ENCODE measurements around the gene C17orf100.
A peak's percentile ranks its signal among the peaks of the same experiment; 100 is the strongest.
"Not testable (repeated sequence)": the region's sequence is repeated elsewhere in the genome, so short reads cannot be mapped to it uniquely, and the experiment has no call there.

C17orf100 gene

GRCh38 chr17:6640536-6641246 is 10.9 kb upstream of the C17orf100 start, which contains the start of the genes KIAA0753 and TXNDC17:
KIAA0753 (minus strand) TSS chr17:6640711; CDS start chr17:6635103, 5,608 bp downstream.
TXNDC17 (plus strand) TSS chr17:6641060; CDS start chr17:6641083, 23 bp downstream.
- H3K9ac ChIP-seq (ENCODE audit: low read length in 5 of 5) = peak within 1 kb of the TSS; percentile 72 to 95 (median 89)
- H3K4me3 ChIP-seq (ENCODE audit: low read depth in 1 of 5, low read length in 5 of 5) = peak within 1 kb of the TSS; percentile 86 to 97 (median 94)
- peaks cover 3 to 31% (median 28%) of the 10 kb centered on the region in 5 donors for H3K4me1 ChIP-seq (ENCODE audit: control insufficient read depth in 5 of 5, insufficient read depth in 5 of 5, low read length in 5 of 5)
- no peaks in the 10 kb centered on the region for H3K27me3 ChIP-seq (ENCODE audit: control insufficient read depth in 5 of 5, insufficient read depth in 4 of 5, low read length in 5 of 5)
- H3K9me3 ChIP-seq (ENCODE audit: control insufficient read depth in 5 of 5, low read length in 5 of 5) = no peaks in the 10 kb centered on the region
- H3K36me3 ChIP-seq (ENCODE audit: control insufficient read depth in 5 of 5, insufficient read depth in 5 of 5, low read length in 5 of 5) = peaks cover 12 to 26% (median 22%) of the 10 kb centered on the region in 5 donors
- peak within 1 kb of the TSS; percentile 76 for H3K27ac ChIP-seq (ENCODE audit: low read depth, low read length)

- peak overlapping the region; percentile 76 for H3K27ac ChIP-seq (ENCODE audit: low read depth, low read length)
- peaks cover 3 to 31% (median 28%) of the 10 kb centered on the region in 5 donors for H3K4me1 ChIP-seq (ENCODE audit: control insufficient read depth in 5 of 5, insufficient read depth in 5 of 5, low read length in 5 of 5)
- no peaks in the 10 kb centered on the region for H3K9me3 ChIP-seq (ENCODE audit: control insufficient read depth in 5 of 5, low read length in 5 of 5)
- peak overlapping the region; percentile 72 to 95 (median 82) for H3K9ac ChIP-seq (ENCODE audit: low read length in 5 of 5)
- H3K4me3 ChIP-seq (ENCODE audit: low read depth in 1 of 5, low read length in 5 of 5) = peak overlapping the region; percentile 86 to 97 (median 94)
- H3K36me3 ChIP-seq (ENCODE audit: control insufficient read depth in 5 of 5, insufficient read depth in 5 of 5, low read length in 5 of 5) = peaks cover 12 to 29% (median 22%) of the 10 kb centered on the region in 5 donors
- H3K27me3 ChIP-seq (ENCODE audit: control insufficient read depth in 5 of 5, insufficient read depth in 4 of 5, low read length in 5 of 5) = no peaks in the 10 kb centered on the region
Measured at GRCh38 chr17:6641247-6641863, 10.2 kb upstream of the C17orf100 start.

GRCh38 chr17:6642592-6642991 is 9.0 kb upstream of the C17orf100 start:
- Histone ChIP-seq H3K9me3 (ENCODE audit: control insufficient read depth in 5 of 5, low read length in 5 of 5) (no peaks in the 10 kb centered on the region), H3K9ac (ENCODE audit: low read length in 5 of 5) (no peak overlapping the region), H3K4me3 (ENCODE audit: low read depth in 1 of 5, low read length in 5 of 5) (no peak overlapping the region), H3K27me3 (ENCODE audit: control insufficient read depth in 5 of 5, insufficient read depth in 4 of 5, low read length in 5 of 5) (no peaks in the 10 kb centered on the region), H3K36me3 (ENCODE audit: control insufficient read depth in 5 of 5, insufficient read depth in 5 of 5, low read length in 5 of 5) (peaks cover 17 to 41% (median 25%) of the 10 kb centered on the region in 5 donors), H3K4me1 (ENCODE audit: control insufficient read depth in 5 of 5, insufficient read depth in 5 of 5, low read length in 5 of 5) (peaks cover 3 to 31% (median 28%) of the 10 kb centered on the region in 5 donors), H3K27ac (ENCODE audit: low read depth, low read length) (no peak overlapping the region)

GRCh38 chr17:6643451-6644125 is 8.0 kb upstream of the C17orf100 start:
- no peaks in the 10 kb centered on the region for H3K9me3 ChIP-seq (ENCODE audit: control insufficient read depth in 5 of 5, low read length in 5 of 5)
- no peak overlapping the region for H3K4me3 ChIP-seq (ENCODE audit: low read depth in 1 of 5, low read length in 5 of 5)
- peaks cover 3 to 28% (median 26%) of the 10 kb centered on the region in 5 donors for H3K4me1 ChIP-seq (ENCODE audit: control insufficient read depth in 5 of 5, insufficient read depth in 5 of 5, low read length in 5 of 5)
- no peak overlapping the region for H3K27ac ChIP-seq (ENCODE audit: low read depth, low read length)
- no peak overlapping the region for H3K9ac ChIP-seq (ENCODE audit: low read length in 5 of 5)
- no peaks in the 10 kb centered on the region for H3K27me3 ChIP-seq (ENCODE audit: control insufficient read depth in 5 of 5, insufficient read depth in 4 of 5, low read length in 5 of 5)
- H3K36me3 ChIP-seq (ENCODE audit: control insufficient read depth in 5 of 5, insufficient read depth in 5 of 5, low read length in 5 of 5) = peaks cover 20 to 50% (median 32%) of the 10 kb centered on the region in 5 donors

GRCh38 chr17:6648181-6648580 is 3.4 kb upstream of the C17orf100 start:
- Histone ChIP-seq H3K9ac (ENCODE audit: low read length in 5 of 5) (no peak overlapping the region), H3K27me3 (ENCODE audit: control insufficient read depth in 5 of 5, insufficient read depth in 4 of 5, low read length in 5 of 5) (peaks cover 0 to under 1% (median 0%) of the 10 kb centered on the region in 5 donors), H3K36me3 (ENCODE audit: control insufficient read depth in 5 of 5, insufficient read depth in 5 of 5, low read length in 5 of 5) (peaks cover 30 to 50% (median 33%) of the 10 kb centered on the region in 5 donors), H3K4me1 (ENCODE audit: control insufficient read depth in 5 of 5, insufficient read depth in 5 of 5, low read length in 5 of 5) (peaks cover 3 to 24% (median 22%) of the 10 kb centered on the region in 5 donors), H3K4me3 (ENCODE audit: low read depth in 1 of 5, low read length in 5 of 5) (no peak overlapping the region), H3K27ac (ENCODE audit: low read depth, low read length) (no peak overlapping the region), H3K9me3 (ENCODE audit: control insufficient read depth in 5 of 5, low read length in 5 of 5) (peaks cover 0 to 2% (median 0%) of the 10 kb centered on the region in 5 donors)

- peaks cover 3 to 40% (median 26%) of the 10 kb centered on the region in 5 donors for H3K4me1 ChIP-seq (ENCODE audit: control insufficient read depth in 5 of 5, insufficient read depth in 5 of 5, low read length in 5 of 5)
- H3K27me3 ChIP-seq (ENCODE audit: control insufficient read depth in 5 of 5, insufficient read depth in 4 of 5, low read length in 5 of 5) = peaks cover 9 to 19% (median 11%) of the 10 kb centered on the region in 5 donors
Measured at GRCh38 chr17:6651919-6652452, 424 bp downstream of the C17orf100 start.

GRCh38 chr17:6654841-6655731 is 3.5 kb downstream of the C17orf100 start:
- H3K4me3 ChIP-seq (ENCODE audit: low read depth in 1 of 5, low read length in 5 of 5) = peak overlapping the region in 1 of 5 donors; percentile 31
- H3K27me3 ChIP-seq (ENCODE audit: control insufficient read depth in 5 of 5, insufficient read depth in 4 of 5, low read length in 5 of 5) = peaks cover 12 to 35% (median 27%) of the 10 kb centered on the region in 5 donors
- no peaks in the 10 kb centered on the region for H3K36me3 ChIP-seq (ENCODE audit: control insufficient read depth in 5 of 5, insufficient read depth in 5 of 5, low read length in 5 of 5)
- no peak overlapping the region for H3K27ac ChIP-seq (ENCODE audit: low read depth, low read length)
- H3K9me3 ChIP-seq (ENCODE audit: control insufficient read depth in 5 of 5, low read length in 5 of 5) = peaks cover 0 to 2% (median 0%) of the 10 kb centered on the region in 5 donors
- peaks cover 3 to 42% (median 23%) of the 10 kb centered on the region in 5 donors for H3K4me1 ChIP-seq (ENCODE audit: control insufficient read depth in 5 of 5, insufficient read depth in 5 of 5, low read length in 5 of 5)
- H3K9ac ChIP-seq (ENCODE audit: low read length in 5 of 5) = no peak overlapping the region

More at GRCh38 chr17:6651919-6652452, 424 bp downstream of the C17orf100 start:
- H3K4me3 ChIP-seq (ENCODE audit: low read depth in 1 of 5, low read length in 5 of 5) = peak overlapping the region; percentile 31 to 98 (median 93)
- H3K36me3 ChIP-seq (ENCODE audit: control insufficient read depth in 5 of 5, insufficient read depth in 5 of 5, low read length in 5 of 5) = peaks cover 12 to 20% (median 18%) of the 10 kb centered on the region in 5 donors
- H3K27ac ChIP-seq (ENCODE audit: low read depth, low read length) = peak overlapping the region; percentile 88
- H3K9me3 ChIP-seq (ENCODE audit: control insufficient read depth in 5 of 5, low read length in 5 of 5) = peaks cover 0 to 2% (median 0%) of the 10 kb centered on the region in 5 donors
- H3K9ac ChIP-seq (ENCODE audit: low read length in 5 of 5) = peak overlapping the region in 2 of 5 donors; percentile 60 to 61

GRCh38 chr17:6655732-6656361 is 4.3 kb downstream of the C17orf100 start:
- H3K4me3 ChIP-seq (ENCODE audit: low read depth in 1 of 5, low read length in 5 of 5); H3K9me3 ChIP-seq (ENCODE audit: control insufficient read depth in 5 of 5, low read length in 5 of 5); H3K9ac ChIP-seq (ENCODE audit: low read length in 5 of 5); H3K27ac ChIP-seq (ENCODE audit: low read depth, low read length); H3K36me3 ChIP-seq (ENCODE audit: control insufficient read depth in 5 of 5, insufficient read depth in 5 of 5, low read length in 5 of 5): not testable (repeated sequence)
- H3K27me3 ChIP-seq (ENCODE audit: control insufficient read depth in 5 of 5, insufficient read depth in 4 of 5, low read length in 5 of 5) = peaks cover 12 to 40% (median 28%) of the 10 kb centered on the region in 5 donors
- H3K4me1 ChIP-seq (ENCODE audit: control insufficient read depth in 5 of 5, insufficient read depth in 5 of 5, low read length in 5 of 5) = peaks cover 0 to 42% (median 18%) of the 10 kb centered on the region in 5 donors
